WTC11 (cell line): ENCODE results near the gene PRTN3. TPM values are rescaled to one million over a fixed set of nuclear protein-coding genes. Genes with fewer than 3 reads are reported as not detected.

Experiments used
- ATAC-seq: fragments of 200-7000 bp; cut with Tn5 transposase; 2 replicates; pipeline ENCODE4 v1.10.0; 2021; ENCODE audit warnings: mild to moderate bottlenecking, moderate library complexity
- CTCF ChIA-PET: fragments of 300-600 bp; sonication (Branson Sonifier 250); formaldehyde crosslinking; loops from one replicate; lab custom pipeline; 2021; ENCODE audit warnings: antibody characterized with exemption; lab: Charles Lee
- POLR2A ChIA-PET: fragments of 350-600 bp; sonication (Branson Sonifier 250); formaldehyde crosslinking; loops from one replicate; lab custom pipeline; 2021; ENCODE audit warnings: antibody characterized with exemption; lab: Charles Lee
- DNase-seq: peaks from one replicate; pipeline ENCODE4 v3.0.0; 2021; ENCODE audit warnings: low spot score
- H3K27ac Mint-ChIP-seq: 2 replicates; pipeline ENCODE4 v1.8.0; 2021; ENCODE audit warnings: mixed read lengths
- H3K27me3 Mint-ChIP-seq: 2 replicates; pipeline ENCODE4 v1.8.0; 2021; ENCODE audit warnings: low read depth, mild to moderate bottlenecking, moderate library complexity, mixed read lengths
- H3K36me3 Mint-ChIP-seq: 2 replicates; pipeline ENCODE4 v1.8.0; 2021; ENCODE audit warnings: mixed read lengths
- H3K4me1 Mint-ChIP-seq: 2 replicates; pipeline ENCODE4 v1.8.0; 2022; ENCODE audit warnings: mixed read lengths
- H3K4me3 Mint-ChIP-seq: 2 replicates; pipeline ENCODE4 v1.8.0; 2021; ENCODE audit warnings: mild to moderate bottlenecking, moderate library complexity, mixed read lengths
- H3K9me3 Mint-ChIP-seq: 2 replicates; pipeline ENCODE4 v1.8.0; 2021; ENCODE audit warnings: mixed read lengths
- E2F4 ChIP-seq: sonication (generic); formaldehyde crosslinking; IDR thresholded peaks from 2 replicates; pipeline ENCODE4 v1.8.1; 2022; ENCODE audit warnings: low read depth, mild to moderate bottlenecking, moderate library complexity, missing genetic modification reagents, borderline replicate concordance
- E2F5 ChIP-seq: sonication (generic); formaldehyde crosslinking; IDR thresholded peaks from 2 replicates; pipeline ENCODE4 v1.8.1; 2022; ENCODE audit warnings: mild to moderate bottlenecking, moderate library complexity, missing genetic modification reagents
- ELF4 ChIP-seq: sonication (generic); formaldehyde crosslinking; IDR thresholded peaks from 2 replicates; pipeline ENCODE4 v1.8.1; 2022; ENCODE audit warnings: low read depth, mild to moderate bottlenecking, moderate library complexity, missing genetic modification reagents
- ETV6 ChIP-seq: sonication (generic); formaldehyde crosslinking; IDR thresholded peaks from 2 replicates; pipeline ENCODE4 v1.8.1; 2022; ENCODE audit warnings: mild to moderate bottlenecking, missing genetic modification reagents
- FOXJ3 ChIP-seq: sonication (generic); formaldehyde crosslinking; IDR thresholded peaks from 2 replicates; pipeline ENCODE4 v1.9.0; 2021; ENCODE audit warnings: missing genetic modification reagents, mild to moderate bottlenecking, borderline replicate concordance
- HMGA2 ChIP-seq: fragments of 250-450 bp; sonication (Bioruptor Pico); IDR thresholded peaks from 2 replicates; pipeline ENCODE4 v1.4.0; 2021; ENCODE audit warnings: mild to moderate bottlenecking, moderate library complexity
- JAZF1 ChIP-seq: fragments of 250-450 bp; sonication (Bioruptor Pico); IDR thresholded peaks from 2 replicates; pipeline ENCODE4 v1.9.0; 2021; ENCODE audit warnings: moderate library complexity, mild to moderate bottlenecking, inconsistent platforms
- MLX ChIP-seq: sonication (generic); formaldehyde crosslinking; IDR thresholded peaks from 2 replicates; pipeline ENCODE4 v1.8.1; 2023; ENCODE audit warnings: mild to moderate bottlenecking, missing genetic modification reagents, moderate library complexity
- OVOL2 ChIP-seq: fragments of 250-450 bp; sonication (Bioruptor Pico); IDR thresholded peaks from 2 replicates; pipeline ENCODE4 v1.9.0; 2021; ENCODE audit warnings: mild to moderate bottlenecking, borderline replicate concordance
- PRRX2 ChIP-seq: fragments of 250-450 bp; sonication (Bioruptor Pico); IDR thresholded peaks from 2 replicates; pipeline ENCODE4 v1.8.0; 2021; ENCODE audit warnings: mild to moderate bottlenecking
- RELA ChIP-seq: sonication (generic); formaldehyde crosslinking; IDR thresholded peaks from 2 replicates; pipeline ENCODE4 v1.8.1; 2022; ENCODE audit warnings: missing genetic modification reagents, mild to moderate bottlenecking, borderline replicate concordance
- STAT6 ChIP-seq: sonication (generic); formaldehyde crosslinking; conservative IDR thresholded peaks from 2 replicates; pipeline ENCODE4 v1.8.1; 2023; ENCODE audit warnings: mild to moderate bottlenecking, low read depth, missing genetic modification reagents, moderate library complexity
- TEAD1 ChIP-seq: sonication (generic); formaldehyde crosslinking; IDR thresholded peaks from 2 replicates; pipeline ENCODE4 v1.8.0; 2022; ENCODE audit warnings: mild to moderate bottlenecking, missing genetic modification reagents
- TEAD4 ChIP-seq: sonication (generic); formaldehyde crosslinking; IDR thresholded peaks from 2 replicates; pipeline ENCODE4 v1.8.0; 2022; ENCODE audit warnings: mild to moderate bottlenecking, missing genetic modification reagents
- ZNF121 ChIP-seq: sonication (generic); formaldehyde crosslinking; IDR thresholded peaks from 2 replicates; pipeline ENCODE4 v1.8.0; 2023; ENCODE audit warnings: missing genetic modification reagents
- ZNF232 ChIP-seq: sonication (generic); formaldehyde crosslinking; IDR thresholded peaks from 2 replicates; pipeline ENCODE4 v1.8.0; 2022; ENCODE audit warnings: mild to moderate bottlenecking, missing genetic modification reagents
- ZNF281 ChIP-seq: sonication (generic); formaldehyde crosslinking; IDR thresholded peaks from 2 replicates; pipeline ENCODE4 v1.8.0; 2023; ENCODE audit warnings: mild to moderate bottlenecking, missing genetic modification reagents
- ZNF317 ChIP-seq: sonication (generic); formaldehyde crosslinking; IDR thresholded peaks from 2 replicates; pipeline ENCODE4 v1.8.1; 2023; ENCODE audit warnings: low read depth, mild to moderate bottlenecking, moderate library complexity, missing genetic modification reagents, borderline replicate concordance
- ZNF425 ChIP-seq: fragments of 250-450 bp; sonication (Bioruptor Pico); conservative IDR thresholded peaks from 2 replicates; pipeline ENCODE4 v1.9.0; 2021; ENCODE audit warnings: mild to moderate bottlenecking
- ZSCAN18 ChIP-seq: fragments of 250-450 bp; sonication (Bioruptor Pico); IDR thresholded peaks from 2 replicates; pipeline ENCODE4 v2.1.2; 2022; ENCODE audit warnings: mild to moderate bottlenecking, moderate library complexity
- total RNA-seq: library from RNA; stranded (reverse); gene quantifications from 3 replicates; pipeline ENCODE4 v1.2.3, GENCODE V29; 2021

The PRTN3 gene
- total RNA-seq, 1 experiment from 2014 or later: 0.61 TPM

- TF ChIP-seq MLX (CRISPR knock-in tag): no peak
Observed at GRCh38 chr19:882871-883497, 42.2 kb downstream of the PRTN3 start (continued).

- no peaks in the 10 kb centered on the region for H3K9me3 Mint-ChIP-seq
- TF ChIP-seq JAZF1 (CRISPR knock-in tag): no peak
- no peak for TF ChIP-seq PRRX2
- TF ChIP-seq ZNF232: no peak
- no peak for TF ChIP-seq TEAD4 (CRISPR knock-in tag)
- no peak for TF ChIP-seq ELF4 (CRISPR knock-in tag)
- no peak for TF ChIP-seq FOXJ3 (CRISPR knock-in tag)
- no peak for TF ChIP-seq OVOL2
- no peak for TF ChIP-seq TEAD1 (CRISPR knock-in tag)
- TF ChIP-seq ZSCAN18 (CRISPR knock-in tag): no peak
- TF ChIP-seq ZNF317: no peak
- ChIA-PET CTCF (no interaction called here), POLR2A (no interaction called here)
- H3K36me3 Mint-ChIP-seq: peaks cover 18% of the 10 kb centered on the region
- no peak for DNase-seq
- H3K4me1 Mint-ChIP-seq: no peaks in the 10 kb centered on the region
- peak; percentile 38; the same call in 1 of the 2 replicates for ATAC-seq
- H3K27me3 Mint-ChIP-seq: no peaks in the 10 kb centered on the region
- H3K27ac Mint-ChIP-seq: no peak overlapping the region
- no peak overlapping the region for H3K4me3 Mint-ChIP-seq
Observed at GRCh38 chr19:883661-884211, 42.9 kb downstream of the PRTN3 start.

GRCh38 chr19:884420-885211 is 43.8 kb downstream of the PRTN3 start:
- POLR2A ChIA-PET: no interaction called here
- ATAC-seq: no peak
- no peaks in the 10 kb centered on the region for H3K9me3 Mint-ChIP-seq
- DNase-seq: no peak
- CTCF ChIA-PET: no interaction called here
- H3K36me3 Mint-ChIP-seq: peaks cover 18% of the 10 kb centered on the region
- H3K4me1 Mint-ChIP-seq: no peaks in the 10 kb centered on the region
- no peaks in the 10 kb centered on the region for H3K27me3 Mint-ChIP-seq
- no peak overlapping the region for H3K4me3 Mint-ChIP-seq
- no peak overlapping the region for H3K27ac Mint-ChIP-seq
- TF ChIP-seq E2F5 (CRISPR knock-in tag): no peak
- TF ChIP-seq ZNF281: no peak
- no peak for TF ChIP-seq E2F4
- TF ChIP-seq ETV6 (CRISPR knock-in tag): no peak
- no peak for TF ChIP-seq ZNF425 (CRISPR knock-in tag)
- TF ChIP-seq ZNF121: no peak
- no peak for TF ChIP-seq HMGA2 (CRISPR knock-in tag)
- TF ChIP-seq STAT6 (CRISPR knock-in tag): no peak
- no peak for TF ChIP-seq RELA (CRISPR knock-in tag)
